Parathyroid adenoma (tissue), 2 donors: ENCODE results near the gene SPTBN1.
A peak's percentile ranks its signal among the peaks of the same experiment; 100 is the strongest.

Source experiments
- H2AFZ ChIP-seq: fragments of 300-600 bp; sonication (generic); one replicate; pipeline ENCODE4 v1.7.0; 2017; ENCODE audit warnings: antibody characterized with exemption, mild to moderate bottlenecking
- H3K27ac ChIP-seq: fragments of 300-600 bp; sonication (generic); one replicate; pipeline ENCODE4 v1.7.0; 2017
- H3K27me3 ChIP-seq: fragments of 300-600 bp; sonication (generic); one replicate; pipeline ENCODE4 v1.7.0; 2017; ENCODE audit warnings: low read length; ENCODE audit not compliant: control insufficient read depth, insufficient read depth
- H3K36me3 ChIP-seq: fragments of 300-600 bp; sonication (generic); one replicate; pipeline ENCODE4 v1.7.0; 2017; ENCODE audit warnings: low read length; ENCODE audit not compliant: control insufficient read depth, insufficient read depth
- H3K4me1 ChIP-seq: fragments of 300-600 bp; sonication (generic); one replicate; pipeline ENCODE4 v1.7.0; 2017; ENCODE audit warnings: control low read depth
- H3K4me2 ChIP-seq: fragments of 300-600 bp; sonication (generic); one replicate; pipeline ENCODE4 v1.7.0; 2017; ENCODE audit warnings: low read length
- H3K4me3 ChIP-seq: fragments of 300-600 bp; sonication (generic); one replicate; pipeline ENCODE4 v1.7.0; 2017; ENCODE audit warnings: low read depth, low read length
- H3K79me2 ChIP-seq: fragments of 300-600 bp; sonication (generic); one replicate; pipeline ENCODE4 v1.7.0; 2017; ENCODE audit warnings: control low read depth
- H3K9ac ChIP-seq: fragments of 300-600 bp; sonication (generic); one replicate; pipeline ENCODE4 v1.7.0; 2017; ENCODE audit warnings: mild to moderate bottlenecking
- H3K9me3 ChIP-seq: fragments of 300-600 bp; sonication (generic); one replicate; pipeline ENCODE4 v1.7.0; 2017; ENCODE audit warnings: low read length; ENCODE audit not compliant: control insufficient read depth
- CTCF ChIP-seq: fragments of 300-600 bp; sonication (generic); IDR thresholded peaks from one replicate; pipeline ENCODE4 v1.7.0; 2017; ENCODE audit warnings: antibody characterized with exemption, mild to moderate bottlenecking
- donor health status: primary hyperparathyroidism.

The SPTBN1 gene

GRCh38 chr2:54628418-54628817, 172.3 kb downstream of the SPTBN1 start:
- H3K36me3 ChIP-seq = no peaks in the 10 kb centered on the region
- H3K4me2 ChIP-seq = no peak overlapping the region
- TF ChIP-seq CTCF = no peak
- no peaks in the 10 kb centered on the region for H3K9me3 ChIP-seq
- H3K4me1 ChIP-seq = peaks cover 38% of the 10 kb centered on the region
- peaks cover 29% of the 10 kb centered on the region for H3K79me2 ChIP-seq
- no peak overlapping the region for H3K4me3 ChIP-seq
- no peak overlapping the region for H3K27ac ChIP-seq
- H2AFZ ChIP-seq = no peak overlapping the region
- H3K9ac ChIP-seq = no peak overlapping the region
- no peaks in the 10 kb centered on the region for H3K27me3 ChIP-seq

- Histone ChIP-seq H3K27ac (no peak overlapping the region), H3K4me3 (no peak overlapping the region), H2AFZ (no peak overlapping the region), H3K9me3 (no peaks in the 10 kb centered on the region), H3K9ac (no peak overlapping the region), H3K79me2 (peaks cover 29% of the 10 kb centered on the region), H3K27me3 (no peaks in the 10 kb centered on the region), H3K36me3 (no peaks in the 10 kb centered on the region), H3K4me1 (peaks cover 38% of the 10 kb centered on the region), H3K4me2 (no peak overlapping the region)
- no peak for TF ChIP-seq CTCF
Measured at GRCh38 chr2:54628957-54629356, 172.8 kb downstream of the SPTBN1 start.

GRCh38 chr2:54629390-54629789, 173.3 kb downstream of the SPTBN1 start:
- Histone ChIP-seq H3K9ac (no peak overlapping the region), H3K27me3 (no peaks in the 10 kb centered on the region), H3K4me2 (no peak overlapping the region), H2AFZ (no peak overlapping the region), H3K27ac (peak overlapping the region; percentile 25), H3K4me3 (no peak overlapping the region), H3K36me3 (no peaks in the 10 kb centered on the region), H3K4me1 (peaks cover 38% of the 10 kb centered on the region), H3K9me3 (no peaks in the 10 kb centered on the region), H3K79me2 (peaks cover 29% of the 10 kb centered on the region)
- no peak for TF ChIP-seq CTCF

- Histone ChIP-seq H3K9me3 (no peaks in the 10 kb centered on the region), H3K9ac (no peak overlapping the region), H3K4me1 (peaks cover 39% of the 10 kb centered on the region), H3K79me2 (peaks cover 30% of the 10 kb centered on the region), H3K27me3 (no peaks in the 10 kb centered on the region), H3K4me3 (no peak overlapping the region), H3K4me2 (no peak overlapping the region), H3K36me3 (no peaks in the 10 kb centered on the region), H2AFZ (no peak overlapping the region), H3K27ac (peak overlapping the region; percentile 25)
- no peak for TF ChIP-seq CTCF
Measured at GRCh38 chr2:54629914-54630857, 174.1 kb downstream of the SPTBN1 start.
